Liver (tissue), 3 donors: ENCODE measurements around the gene MYO7B.

ENCODE experiments used
- FOXA1 ChIP-seq: IDR thresholded peaks from 2 replicates; pipeline ENCODE4 v1.6.1; 2016; ENCODE audit warnings: antibody characterized with exemption
- GABPA ChIP-seq, 2 donors: IDR thresholded peaks in 1 of 2; conservative IDR thresholded peaks in 1 of 2; 2 replicates each; pipeline ENCODE4 v1.6.1; 2016; ENCODE audit warnings: antibody characterized with exemption in 2 of 2, mild to moderate bottlenecking in 1 of 2, moderate library complexity in 1 of 2
- HNF4G ChIP-seq: IDR thresholded peaks from 2 replicates; pipeline ENCODE4 v1.6.1; 2016; ENCODE audit warnings: antibody characterized with exemption
- JUND ChIP-seq, 2 donors: IDR thresholded peaks; 2 replicates each; pipeline ENCODE4 v1.6.1; 2016; ENCODE audit warnings: antibody characterized with exemption in 2 of 2
- NR2F2 ChIP-seq: IDR thresholded peaks from 2 replicates; pipeline ENCODE4 v1.6.1; 2016; ENCODE audit warnings: antibody characterized with exemption
- SP1 ChIP-seq: IDR thresholded peaks from 2 replicates; pipeline ENCODE4 v1.6.1; 2018; ENCODE audit warnings: antibody characterized with exemption, mild to moderate bottlenecking
- TAF1 ChIP-seq: conservative IDR thresholded peaks from 2 replicates; pipeline ENCODE4 v1.6.1; 2016; ENCODE audit warnings: antibody characterized with exemption, mild to moderate bottlenecking
- YY1 ChIP-seq: IDR thresholded peaks from 2 replicates; pipeline ENCODE4 v1.6.1; 2016; ENCODE audit warnings: antibody characterized with exemption, mild to moderate bottlenecking
- TF ChIP-seq, protein P1 (sequence below): fragments of 150-350 bp; IDR thresholded peaks from 2 replicates; pipeline ENCODE4 v1.5.1; 2017; ENCODE audit warnings: improper control_type of control experiment, low read depth, low read length; ENCODE audit not compliant: missing input control
- TF ChIP-seq, protein P2 (sequence below): IDR thresholded peaks from 2 replicates; pipeline ENCODE4 v1.6.1; 2016; ENCODE audit warnings: antibody characterized with exemption, mild to moderate bottlenecking
- TF ChIP-seq, protein P3 (sequence below): IDR thresholded peaks from 2 replicates; pipeline ENCODE4 v1.6.1; 2016; ENCODE audit warnings: antibody characterized with exemption
- TF ChIP-seq, protein P4 (sequence below): IDR thresholded peaks from 2 replicates; pipeline ENCODE4 v1.6.1; 2016; ENCODE audit warnings: antibody characterized with exemption
- donor health status: healthy.
- donor health status: healthy.

DNA sequence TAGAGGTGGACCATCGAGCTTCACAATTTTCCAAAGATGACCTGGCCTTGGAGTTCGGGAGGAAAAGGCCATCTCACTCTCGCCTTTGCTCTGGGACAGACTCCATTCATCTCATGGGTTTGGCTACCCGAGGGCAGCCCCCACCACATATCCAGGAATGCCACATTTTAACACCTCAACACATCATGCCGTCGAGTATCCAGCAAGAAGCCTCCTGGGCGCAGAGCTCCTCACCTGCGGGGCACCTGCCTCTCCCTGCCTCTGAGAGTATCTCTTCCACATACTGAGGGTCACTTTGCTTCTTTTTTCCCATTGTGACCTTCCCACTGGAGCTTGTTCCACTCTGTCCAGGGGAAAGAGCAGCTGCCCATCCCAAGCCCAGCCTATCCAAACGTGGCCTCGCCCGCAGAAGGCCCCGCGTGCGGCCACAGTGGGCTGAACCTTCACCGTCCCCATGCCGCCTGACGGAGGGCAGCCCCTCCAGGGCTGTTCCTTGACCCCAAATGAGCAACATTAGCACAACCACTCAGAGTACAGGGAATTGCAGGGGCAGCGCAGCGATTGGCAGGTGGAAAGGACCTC lies 145.3 kb downstream of the MYO7B start:
- TF ChIP-seq, protein P1, sequence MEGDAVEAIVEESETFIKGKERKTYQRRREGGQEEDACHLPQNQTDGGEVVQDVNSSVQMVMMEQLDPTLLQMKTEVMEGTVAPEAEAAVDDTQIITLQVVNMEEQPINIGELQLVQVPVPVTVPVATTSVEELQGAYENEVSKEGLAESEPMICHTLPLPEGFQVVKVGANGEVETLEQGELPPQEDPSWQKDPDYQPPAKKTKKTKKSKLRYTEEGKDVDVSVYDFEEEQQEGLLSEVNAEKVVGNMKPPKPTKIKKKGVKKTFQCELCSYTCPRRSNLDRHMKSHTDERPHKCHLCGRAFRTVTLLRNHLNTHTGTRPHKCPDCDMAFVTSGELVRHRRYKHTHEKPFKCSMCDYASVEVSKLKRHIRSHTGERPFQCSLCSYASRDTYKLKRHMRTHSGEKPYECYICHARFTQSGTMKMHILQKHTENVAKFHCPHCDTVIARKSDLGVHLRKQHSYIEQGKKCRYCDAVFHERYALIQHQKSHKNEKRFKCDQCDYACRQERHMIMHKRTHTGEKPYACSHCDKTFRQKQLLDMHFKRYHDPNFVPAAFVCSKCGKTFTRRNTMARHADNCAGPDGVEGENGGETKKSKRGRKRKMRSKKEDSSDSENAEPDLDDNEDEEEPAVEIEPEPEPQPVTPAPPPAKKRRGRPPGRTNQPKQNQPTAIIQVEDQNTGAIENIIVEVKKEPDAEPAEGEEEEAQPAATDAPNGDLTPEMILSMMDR = no peak
- no peak for TF ChIP-seq YY1
- no peak for TF ChIP-seq SP1
- TF ChIP-seq FOXA1 = no peak
- TF ChIP-seq, protein P2, sequence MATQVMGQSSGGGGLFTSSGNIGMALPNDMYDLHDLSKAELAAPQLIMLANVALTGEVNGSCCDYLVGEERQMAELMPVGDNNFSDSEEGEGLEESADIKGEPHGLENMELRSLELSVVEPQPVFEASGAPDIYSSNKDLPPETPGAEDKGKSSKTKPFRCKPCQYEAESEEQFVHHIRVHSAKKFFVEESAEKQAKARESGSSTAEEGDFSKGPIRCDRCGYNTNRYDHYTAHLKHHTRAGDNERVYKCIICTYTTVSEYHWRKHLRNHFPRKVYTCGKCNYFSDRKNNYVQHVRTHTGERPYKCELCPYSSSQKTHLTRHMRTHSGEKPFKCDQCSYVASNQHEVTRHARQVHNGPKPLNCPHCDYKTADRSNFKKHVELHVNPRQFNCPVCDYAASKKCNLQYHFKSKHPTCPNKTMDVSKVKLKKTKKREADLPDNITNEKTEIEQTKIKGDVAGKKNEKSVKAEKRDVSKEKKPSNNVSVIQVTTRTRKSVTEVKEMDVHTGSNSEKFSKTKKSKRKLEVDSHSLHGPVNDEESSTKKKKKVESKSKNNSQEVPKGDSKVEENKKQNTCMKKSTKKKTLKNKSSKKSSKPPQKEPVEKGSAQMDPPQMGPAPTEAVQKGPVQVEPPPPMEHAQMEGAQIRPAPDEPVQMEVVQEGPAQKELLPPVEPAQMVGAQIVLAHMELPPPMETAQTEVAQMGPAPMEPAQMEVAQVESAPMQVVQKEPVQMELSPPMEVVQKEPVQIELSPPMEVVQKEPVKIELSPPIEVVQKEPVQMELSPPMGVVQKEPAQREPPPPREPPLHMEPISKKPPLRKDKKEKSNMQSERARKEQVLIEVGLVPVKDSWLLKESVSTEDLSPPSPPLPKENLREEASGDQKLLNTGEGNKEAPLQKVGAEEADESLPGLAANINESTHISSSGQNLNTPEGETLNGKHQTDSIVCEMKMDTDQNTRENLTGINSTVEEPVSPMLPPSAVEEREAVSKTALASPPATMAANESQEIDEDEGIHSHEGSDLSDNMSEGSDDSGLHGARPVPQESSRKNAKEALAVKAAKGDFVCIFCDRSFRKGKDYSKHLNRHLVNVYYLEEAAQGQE = no peak
- TF ChIP-seq, protein P3, sequence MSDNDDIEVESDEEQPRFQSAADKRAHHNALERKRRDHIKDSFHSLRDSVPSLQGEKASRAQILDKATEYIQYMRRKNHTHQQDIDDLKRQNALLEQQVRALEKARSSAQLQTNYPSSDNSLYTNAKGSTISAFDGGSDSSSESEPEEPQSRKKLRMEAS = no peak
- TF ChIP-seq, protein P4, sequence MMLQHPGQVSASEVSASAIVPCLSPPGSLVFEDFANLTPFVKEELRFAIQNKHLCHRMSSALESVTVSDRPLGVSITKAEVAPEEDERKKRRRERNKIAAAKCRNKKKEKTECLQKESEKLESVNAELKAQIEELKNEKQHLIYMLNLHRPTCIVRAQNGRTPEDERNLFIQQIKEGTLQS = no peak
- no peak for TF ChIP-seq GABPA (IDR thresholded peaks at IDR 0.05 in 1 of 2, conservative IDR thresholded peaks at IDR 0.05 in 1 of 2)
- TF ChIP-seq TAF1 = no peak
- TF ChIP-seq HNF4G = no peak
- no peak for TF ChIP-seq NR2F2
- TF ChIP-seq JUND (IDR thresholded peaks at IDR 0.05) = no peak
